Fibroblast of skin of left quadriceps (primary cell): ENCODE measurements around the gene CFLAR.
A peak's percentile ranks its signal among the peaks of the same experiment; 100 is the strongest.
"Not testable (repeated sequence)": the region's sequence is repeated elsewhere in the genome, so short reads cannot be mapped to it uniquely, and the experiment has no call there.

ENCODE experiments used
- DNase-seq, 2 experiments: peaks; one replicate each; pipeline ENCODE4 v3.0.0-alpha.2; 2013; ENCODE audit warnings: low read depth in 2 of 2

Gene CFLAR

GRCh38 chr2:201116115-201116958 lies at the start of gene CFLAR:
TSS of gene CFLAR (plus strand) at chr2:201116164. CDS start at chr2:201129866, 13,702 bp downstream.
- DNase-seq: no peak

- DNase-seq: no peak
These were observed 45.0 kb upstream of the CFLAR start for GRCh38 chr2:201070948-201071478.

- peak; percentile 85 to 86 for DNase-seq
These were observed 44.3 kb upstream of the CFLAR start, which contains the start of the genes HYCC2 and NDUFB3 for GRCh38 chr2:201071479-201072200. TSS of gene HYCC2 (minus strand) at chr2:201071671. CDS start at chr2:201024009, 47,662 bp downstream. TSS of gene NDUFB3 (plus strand) at chr2:201072001. CDS start at chr2:201078883, 6,882 bp downstream.

GRCh38 chr2:201072201-201072530 lies 43.8 kb upstream of the CFLAR start:
- DNase-seq: no peak

GRCh38 chr2:201073071-201073470 lies 42.9 kb upstream of the CFLAR start:
- DNase-seq: no peak

GRCh38 chr2:201074996-201075395 lies 41.0 kb upstream of the CFLAR start:
- DNase-seq: no peak

GRCh38 chr2:201084863-201085262 lies 31.1 kb upstream of the CFLAR start:
- no peak for DNase-seq

- no peak for DNase-seq
These were observed 25.4 kb upstream of the CFLAR start for GRCh38 chr2:201090574-201090973.

- no peak for DNase-seq
These were observed 22.4 kb upstream of the CFLAR start for GRCh38 chr2:201093573-201093972.

GRCh38 chr2:201100497-201100896 lies 15.5 kb upstream of the CFLAR start:
- no peak for DNase-seq

GRCh38 chr2:201105759-201106158 lies 10.2 kb upstream of the CFLAR start:
- no peak for DNase-seq

- no peak for DNase-seq
These were observed 8.3 kb upstream of the CFLAR start for GRCh38 chr2:201107624-201108023.

- DNase-seq: no peak
These were observed 7.6 kb upstream of the CFLAR start for GRCh38 chr2:201108341-201108740.

GRCh38 chr2:201109186-201109585 lies 6.8 kb upstream of the CFLAR start:
- DNase-seq: no peak

- DNase-seq: no peak
These were observed 5.3 kb upstream of the CFLAR start for GRCh38 chr2:201110615-201111014.

GRCh38 chr2:201111096-201111495 lies 4.9 kb upstream of the CFLAR start:
- DNase-seq: no peak

GRCh38 chr2:201114350-201114749 lies 1.6 kb upstream of the CFLAR start:
- DNase-seq: no peak

GRCh38 chr2:201114846-201115245 lies 1.1 kb upstream of the CFLAR start:
- no peak for DNase-seq

GRCh38 chr2:201116959-201117734 lies 1.2 kb downstream of the CFLAR start:
- peak; percentile 66 to 72 for DNase-seq

- not testable (repeated sequence) for DNase-seq
These were observed 1.8 kb downstream of the CFLAR start for GRCh38 chr2:201117735-201118094.

- no peak for DNase-seq
These were observed 2.4 kb downstream of the CFLAR start for GRCh38 chr2:201118121-201118960.
